ENCODE data around the gene DYDC2.

Gene DYDC2

DNA sequence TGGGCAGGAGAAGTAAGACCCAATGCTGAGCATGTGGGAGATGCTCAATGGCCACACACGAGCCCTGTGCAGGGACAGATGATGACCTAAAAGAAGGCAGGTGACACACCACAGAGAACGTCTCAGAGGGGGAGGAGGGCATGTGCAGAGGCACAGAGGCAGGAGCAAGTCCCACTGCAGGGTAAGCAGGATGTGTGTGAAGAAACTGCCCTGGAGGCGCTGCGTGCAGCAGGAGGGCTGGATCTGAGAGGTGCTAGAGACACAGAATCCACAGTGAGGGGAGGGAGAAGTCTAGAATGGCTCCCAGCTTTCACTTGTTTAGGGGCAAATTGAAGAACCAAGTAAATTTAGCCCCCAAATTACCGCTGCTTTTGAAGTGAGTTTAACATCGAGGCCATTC, 14.9 kb downstream of the DYDC2 start:
- no peak for DNase-seq (ENCODE audit: low read depth in 4 of 4, low spot score in 1 of 4)

DNA sequence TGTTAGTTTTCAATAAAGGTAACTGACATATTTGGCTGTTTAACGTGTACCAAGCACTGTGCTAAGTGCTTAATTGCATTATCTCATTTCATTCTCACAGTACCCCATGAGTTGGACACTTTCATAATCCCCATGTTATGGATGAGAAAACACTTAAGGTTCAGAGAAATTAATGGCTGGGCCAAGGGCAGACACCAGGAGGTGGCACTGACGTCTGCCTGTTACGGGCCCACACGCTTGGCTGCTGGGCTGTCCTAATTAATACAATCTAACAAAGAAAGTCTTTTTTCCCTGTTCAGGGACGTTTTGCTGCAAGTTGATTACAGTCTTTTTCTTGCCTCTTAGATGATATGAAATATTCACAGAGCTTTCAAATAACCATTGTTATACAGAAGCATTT, 16.1 kb downstream of the DYDC2 start:
- no peak for DNase-seq (ENCODE audit: low read depth in 4 of 4, low spot score in 1 of 4)

DNA sequence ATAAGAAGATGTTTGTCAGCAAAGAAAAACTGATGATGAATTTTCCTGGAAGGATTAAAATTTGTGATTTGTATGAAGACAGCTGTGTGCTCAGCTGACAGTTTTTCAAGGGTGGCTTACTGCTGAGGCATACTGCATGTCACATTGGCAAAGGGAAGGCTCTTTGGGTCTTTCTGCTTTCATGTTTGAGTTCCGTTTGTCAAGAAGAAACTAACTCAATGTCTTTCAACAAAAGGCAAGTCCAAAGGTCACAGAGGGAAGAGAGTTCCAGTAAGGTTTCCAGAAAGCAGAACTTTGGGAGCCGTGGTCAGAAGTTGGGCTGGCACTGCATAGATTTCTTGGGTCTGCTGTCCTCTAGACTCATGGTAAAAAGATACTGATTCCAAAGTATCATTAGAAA, 16.9 kb downstream of the DYDC2 start:
- no peak for DNase-seq (ENCODE audit: low read depth in 4 of 4, low spot score in 1 of 4)

DNA sequence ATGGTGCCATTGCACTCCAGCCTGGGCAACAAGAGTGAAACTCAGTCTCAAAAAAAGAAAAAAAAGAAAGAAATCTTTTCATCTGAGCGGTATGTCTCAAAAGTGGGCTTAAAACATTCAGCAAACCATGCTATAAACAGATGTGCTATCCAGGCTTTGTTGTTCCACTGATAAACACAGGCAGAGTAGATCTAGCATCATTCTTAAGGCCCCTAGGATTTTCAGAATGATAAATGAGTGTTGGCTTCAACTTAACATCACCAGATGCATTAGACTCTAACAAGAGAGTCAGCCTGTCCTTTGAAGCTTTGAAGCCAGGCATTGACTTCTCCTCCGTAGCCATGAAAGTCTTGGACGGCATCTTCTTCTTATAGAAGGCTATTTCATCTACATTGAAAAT, 23.1 kb downstream of the DYDC2 start:
- DNase-seq (ENCODE audit: low read depth in 4 of 4, low spot score in 1 of 4) = no peak

DNA sequence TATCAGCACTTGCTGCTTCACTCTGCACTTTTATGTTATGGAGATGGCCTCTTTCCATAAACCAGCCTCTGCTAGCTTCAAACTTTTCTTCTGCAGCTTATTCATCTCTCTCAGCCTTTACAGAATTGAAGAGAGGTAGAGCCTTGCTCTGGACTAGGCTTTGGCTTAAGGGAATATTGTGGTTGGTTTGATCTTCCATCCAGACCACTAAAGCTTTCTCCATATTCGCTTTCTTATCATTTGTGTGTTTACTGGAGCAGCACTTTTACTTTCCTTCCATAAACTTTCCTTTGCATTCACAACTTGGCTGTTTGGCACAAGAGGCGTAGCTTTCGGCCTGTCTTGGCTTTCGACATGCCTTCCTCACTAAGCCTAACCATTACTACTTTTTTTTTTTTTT, 23.6 kb downstream of the DYDC2 start:
- DNase-seq (ENCODE audit: low read depth in 4 of 4, low spot score in 1 of 4) = no peak

DNA sequence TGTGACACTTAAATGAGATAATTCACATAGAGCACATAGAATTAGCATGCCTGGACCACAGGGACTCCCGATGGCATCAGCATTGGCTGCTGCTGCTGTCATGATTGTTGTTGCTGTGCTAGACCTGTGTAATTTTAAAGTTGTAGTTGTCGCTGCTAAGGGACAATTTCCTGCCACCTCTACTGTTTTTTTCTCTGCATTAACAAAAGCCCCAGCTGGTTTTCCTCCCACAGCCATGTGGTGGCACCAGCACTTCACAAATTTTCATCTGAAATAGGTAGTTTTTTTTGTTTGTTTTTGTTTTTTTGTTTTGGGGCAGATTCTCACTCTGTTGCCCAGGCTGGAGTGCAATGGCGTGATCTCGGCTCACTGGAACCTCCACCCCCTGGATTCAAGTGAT, 26.4 kb downstream of the DYDC2 start:
- DNase-seq (ENCODE audit: low read depth in 4 of 4, low spot score in 1 of 4) = peak in 1 of 4 experiments; percentile 7

DNA sequence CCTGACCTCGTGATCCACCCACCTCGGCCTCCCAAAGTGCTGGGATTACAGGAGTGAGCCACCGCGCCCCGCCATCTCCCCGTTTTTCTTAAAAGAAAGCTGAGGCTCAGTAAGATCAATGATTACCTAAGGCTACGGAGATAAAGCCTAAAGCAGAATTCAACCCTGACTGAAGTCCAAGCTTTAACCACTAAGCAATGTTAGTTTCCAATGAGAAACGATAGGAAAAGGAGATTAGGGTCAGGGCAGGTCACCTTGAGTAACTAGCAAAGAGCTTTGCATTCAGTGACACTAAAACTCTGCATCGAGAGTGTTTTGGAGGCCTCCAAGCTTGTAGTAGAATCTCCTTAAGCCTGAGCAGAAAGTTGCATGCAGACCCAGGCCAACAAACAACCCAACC, 34.2 kb downstream of the DYDC2 start:
- DNase-seq (ENCODE audit: low read depth in 4 of 4, low spot score in 1 of 4) = no peak

DNA sequence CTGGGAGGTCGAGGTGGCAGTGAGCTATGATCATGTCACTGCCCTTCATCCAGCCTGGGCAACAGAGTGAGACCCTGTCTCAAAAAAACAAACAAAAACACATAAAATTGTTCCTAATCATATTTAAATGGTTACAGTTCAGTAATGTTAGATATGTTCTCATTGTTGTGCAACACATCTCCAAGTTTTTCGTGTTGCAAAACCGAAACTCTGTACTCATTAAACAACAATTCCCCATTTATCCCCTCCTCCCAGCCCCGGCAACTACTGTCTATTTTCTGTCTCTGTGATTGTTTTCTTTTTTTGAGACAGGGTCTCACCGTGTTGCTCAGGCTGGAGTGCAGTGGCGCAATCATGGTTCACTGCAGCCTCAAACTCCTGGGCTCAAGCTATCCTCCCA, 35.7 kb downstream of the DYDC2 start:
- DNase-seq (ENCODE audit: low read depth in 4 of 4, low spot score in 1 of 4) = no peak

DNA sequence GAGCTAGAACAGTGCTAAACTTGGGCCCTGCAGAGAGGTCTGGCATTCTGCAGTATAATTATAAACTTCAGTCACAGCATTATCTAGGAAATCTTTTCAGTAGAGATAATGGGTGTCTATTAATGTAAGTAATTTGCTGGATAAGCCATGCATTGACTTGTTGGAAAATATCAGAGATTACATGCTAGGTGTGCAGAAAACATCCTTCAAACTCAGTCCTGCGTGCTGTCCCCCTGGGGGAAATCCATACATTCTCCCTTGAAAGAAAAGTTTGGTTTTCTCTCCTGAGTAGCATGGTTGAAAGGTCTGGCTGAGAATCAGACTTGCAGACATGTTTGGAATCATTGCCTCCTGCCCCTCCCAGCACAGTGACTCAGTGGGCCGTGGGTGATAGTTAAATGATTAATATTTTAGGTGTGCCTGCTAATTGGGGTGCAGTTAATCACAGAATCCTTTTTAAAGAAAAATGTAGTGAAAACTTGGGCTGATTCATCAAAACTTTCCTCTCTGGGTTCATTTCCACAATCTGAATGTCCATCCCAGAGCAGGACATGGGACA, 37.9 kb downstream of the DYDC2 start:
- no peak for DNase-seq (ENCODE audit: low read depth in 4 of 4, low spot score in 1 of 4)

DNA sequence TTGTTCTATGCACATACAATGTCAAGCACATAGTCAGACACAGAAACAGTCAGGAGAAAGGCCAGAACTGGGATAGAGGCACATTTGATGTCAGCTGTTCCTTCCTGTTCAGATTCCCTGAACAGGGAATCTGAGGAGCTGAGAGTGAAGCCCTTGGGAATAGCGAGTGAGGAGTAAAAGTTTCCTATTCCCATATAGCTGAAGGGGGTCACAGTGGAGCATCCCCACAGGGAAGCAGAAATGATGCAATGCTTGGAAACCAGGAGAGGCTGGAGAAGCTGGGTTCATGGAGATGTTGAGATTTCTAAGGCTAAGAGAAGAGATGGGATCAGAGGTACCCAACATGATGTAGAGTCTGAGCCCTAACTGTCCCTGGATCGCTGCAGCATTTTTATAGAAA, 40.4 kb downstream of the DYDC2 start:
- DNase-seq (ENCODE audit: low read depth in 4 of 4, low spot score in 1 of 4) = no peak

DNA sequence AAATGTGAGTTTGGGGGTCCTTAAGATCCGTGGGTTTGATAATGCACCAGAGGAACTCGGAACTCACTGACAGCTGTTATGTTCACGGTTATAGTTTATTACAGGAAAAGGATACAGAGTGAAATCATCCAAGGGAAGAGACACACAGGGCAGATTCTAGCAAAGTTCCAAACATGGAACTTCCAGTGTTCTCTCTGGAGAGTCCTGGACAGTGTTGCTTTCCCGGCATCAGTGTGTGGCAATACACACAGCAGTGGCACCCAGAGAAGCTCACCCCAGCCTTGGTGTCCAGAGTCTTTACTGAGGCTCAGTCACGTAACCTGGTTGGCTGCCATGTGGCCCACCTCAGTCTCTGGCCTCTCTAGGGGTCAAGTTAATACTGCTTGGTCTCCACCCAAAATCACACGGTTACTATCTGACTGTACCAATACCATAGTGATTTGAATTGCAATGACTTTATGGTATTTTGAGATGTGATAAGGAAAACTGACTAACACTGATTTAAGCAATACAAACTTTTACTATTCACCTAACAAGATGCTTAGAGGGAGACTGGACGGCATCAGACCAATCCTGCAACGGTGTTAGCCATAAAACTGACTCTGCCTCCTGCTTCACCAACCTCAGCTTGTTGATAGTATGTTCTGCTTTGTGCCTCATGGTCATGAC, 43.7 kb downstream of the DYDC2 start:
- DNase-seq (ENCODE audit: low read depth in 4 of 4, low spot score in 1 of 4) = no peak

DNA sequence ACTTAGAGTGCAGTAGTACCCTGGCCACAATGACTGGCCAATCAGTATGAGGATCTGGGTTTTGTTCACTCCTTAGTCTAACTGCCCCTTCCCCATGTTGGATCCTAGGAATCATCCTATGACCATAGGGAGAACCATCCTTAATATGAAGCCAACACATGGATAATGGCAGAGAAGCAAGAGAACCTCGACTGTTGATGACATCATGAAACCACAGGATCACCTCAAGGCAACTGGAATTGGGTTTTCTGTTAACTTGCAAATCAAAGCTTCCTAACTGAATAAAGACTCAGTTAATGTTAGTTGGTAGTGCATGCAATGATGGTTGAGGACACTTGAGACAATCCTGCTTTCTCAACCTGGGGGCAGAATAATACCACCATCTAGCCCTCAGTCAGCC, 48.5 kb downstream of the DYDC2 start:
- DNase-seq (ENCODE audit: low read depth in 4 of 4, low spot score in 1 of 4) = no peak

DNA sequence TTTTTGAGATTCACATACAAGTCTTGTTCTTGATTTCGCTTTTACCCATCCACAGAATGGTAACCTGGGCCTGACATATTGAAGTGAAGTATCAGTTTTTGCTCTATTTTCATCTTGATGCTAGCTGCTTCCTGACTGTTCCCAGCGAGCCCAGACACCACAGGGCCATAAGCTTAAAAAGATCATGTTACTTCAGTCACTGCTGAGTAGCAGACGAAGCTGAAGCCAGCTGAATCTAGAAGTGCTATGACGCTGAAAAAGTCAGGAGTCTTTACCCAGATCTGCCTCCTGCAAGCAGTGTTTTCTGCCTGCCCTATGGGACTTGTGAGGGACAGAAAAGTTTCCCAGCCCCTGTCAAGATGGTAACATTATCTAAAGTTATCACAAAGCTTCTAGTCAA, 49.0 kb downstream of the DYDC2 start:
- DNase-seq (ENCODE audit: low read depth in 4 of 4, low spot score in 1 of 4) = no peak

DNA sequence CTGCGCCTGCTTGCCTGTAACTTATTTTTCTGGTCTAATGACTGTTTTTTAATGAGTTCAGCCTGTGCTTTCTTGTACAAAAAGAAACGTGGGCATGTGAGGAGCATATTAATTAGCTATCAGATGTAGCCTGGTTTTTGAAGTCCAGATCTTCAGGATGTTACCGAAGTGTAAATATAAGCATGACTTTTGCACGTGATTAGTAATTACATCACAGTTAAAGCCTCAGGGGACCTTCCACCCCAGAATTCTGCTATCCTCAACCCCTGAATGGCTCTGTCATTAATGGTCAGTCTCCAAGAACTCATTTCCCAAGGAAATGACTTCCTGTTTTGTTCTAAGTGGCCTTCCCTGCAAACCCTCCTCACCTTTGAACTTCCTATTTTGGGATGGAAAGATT, 49.6 kb downstream of the DYDC2 start:
- no peak for DNase-seq (ENCODE audit: low read depth in 4 of 4, low spot score in 1 of 4)

DNA sequence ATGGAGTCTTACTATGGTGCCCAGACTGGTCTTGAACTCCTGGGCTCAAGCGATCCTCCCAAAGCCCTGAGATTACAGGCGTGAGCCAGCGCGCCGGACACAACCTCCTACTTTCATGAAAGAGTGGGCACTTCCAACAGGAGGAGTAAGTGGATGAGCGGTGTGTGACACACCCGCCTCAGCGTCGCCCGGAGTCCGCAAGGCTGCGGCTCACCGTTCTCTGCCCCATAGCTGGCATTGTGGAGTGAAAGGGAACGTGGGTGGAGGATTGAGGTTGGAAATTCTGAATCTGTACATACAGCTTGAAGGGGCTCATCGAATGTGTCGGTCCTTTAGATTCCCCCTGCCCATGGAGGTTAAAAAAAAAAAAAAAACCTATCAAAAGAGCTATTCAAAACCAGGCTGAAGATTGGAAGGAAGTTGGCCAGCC, 51.2 kb downstream of the DYDC2 start:
- DNase-seq (ENCODE audit: low read depth in 4 of 4, low spot score in 1 of 4) = peak; percentile 17 to 54 (median 26)

DNA sequence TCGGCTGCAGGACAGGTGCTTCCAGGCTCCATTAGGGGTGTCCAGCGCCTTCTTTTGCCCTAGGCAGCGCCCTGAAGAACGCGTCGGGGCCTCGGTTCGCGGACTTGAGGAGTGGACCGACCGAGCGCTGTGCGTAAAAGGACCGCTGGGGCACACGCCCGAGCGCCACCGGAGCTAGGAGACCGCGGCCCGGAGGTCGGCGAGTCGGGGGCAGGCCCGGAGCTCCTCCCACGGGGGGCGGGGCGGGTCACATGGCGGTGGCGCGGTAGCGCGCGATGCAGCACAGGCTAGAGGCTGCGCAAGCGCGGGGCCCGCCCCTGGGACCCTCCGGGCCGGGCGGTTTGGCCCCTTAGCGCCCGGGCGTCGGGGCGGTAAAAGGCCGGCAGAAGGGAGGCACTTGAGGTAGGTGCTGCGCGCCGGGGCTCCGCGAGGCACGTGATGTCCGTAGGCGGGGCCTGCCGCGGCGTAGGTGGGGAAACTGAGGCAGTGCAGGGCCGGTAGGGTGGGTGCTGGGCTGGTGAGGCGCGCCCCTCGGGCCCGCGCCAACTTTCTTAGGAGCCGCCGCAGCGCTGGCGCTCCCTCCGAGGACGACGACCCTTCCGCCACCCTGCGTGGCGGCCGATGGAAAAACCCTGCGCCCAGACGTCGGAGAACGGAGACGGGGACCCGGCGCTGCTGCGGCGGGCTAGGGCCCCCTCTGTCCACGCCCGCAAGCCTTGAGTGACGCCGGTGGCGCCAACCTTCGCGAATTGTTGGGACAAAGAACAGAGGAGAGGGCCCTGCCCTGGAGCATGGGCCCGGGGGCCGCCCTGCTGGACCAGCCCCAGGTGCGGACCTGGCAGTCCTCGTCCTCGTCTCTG, 51.9 kb downstream of the DYDC2 start, which contains the start of gene PRXL2A:
TSS of gene PRXL2A (plus strand) at position 310 of the 860 bp plus-strand sequence. CDS start 11,917 bp downstream, outside the sequence.
- DNase-seq (ENCODE audit: low read depth in 4 of 4, low spot score in 1 of 4) = peak; percentile 64 to 83 (median 72)

DNA sequence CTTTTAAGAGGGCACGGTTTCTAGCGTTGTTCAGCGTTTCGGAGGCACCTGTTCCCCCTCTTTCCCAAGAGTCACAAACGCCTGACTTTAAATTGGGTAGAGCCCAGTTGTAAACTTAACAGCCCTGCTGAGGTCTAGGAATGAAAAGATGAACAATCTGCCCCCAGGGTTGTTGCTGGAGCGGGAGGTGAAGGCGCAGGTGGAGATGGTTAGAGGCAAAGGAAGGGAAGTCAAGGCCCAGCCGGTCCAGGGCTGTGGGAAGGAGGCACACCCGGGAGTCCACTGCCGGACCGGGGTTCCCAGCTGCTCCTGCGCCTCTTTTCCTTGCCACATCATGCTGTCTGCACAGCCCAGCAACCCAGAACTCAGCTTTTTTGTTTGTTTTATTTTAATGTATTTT, 52.5 kb downstream of the DYDC2 start:
- DNase-seq (ENCODE audit: low read depth in 4 of 4, low spot score in 1 of 4) = no peak

DNA sequence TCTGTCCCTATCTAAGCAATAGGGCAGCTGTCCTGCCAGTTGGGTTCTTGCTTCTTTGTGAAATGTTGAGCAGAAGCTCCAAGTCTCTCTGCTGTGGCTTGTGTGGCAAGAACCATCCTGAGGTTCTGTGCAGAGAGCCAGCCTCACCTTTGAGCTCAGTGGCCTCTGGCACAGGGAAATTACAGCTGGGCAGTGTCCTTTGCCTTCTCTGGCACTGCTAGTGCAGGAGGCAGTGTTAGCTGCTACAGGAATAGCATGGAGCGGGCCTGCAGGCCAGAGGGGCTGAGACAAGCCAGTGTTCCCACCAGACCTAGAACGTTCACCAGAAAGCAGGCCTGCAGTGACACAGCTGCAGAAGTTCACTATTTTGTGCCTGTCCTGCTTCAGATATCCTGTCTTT, 53.5 kb downstream of the DYDC2 start:
- no peak for DNase-seq (ENCODE audit: low read depth in 4 of 4, low spot score in 1 of 4)

DNA sequence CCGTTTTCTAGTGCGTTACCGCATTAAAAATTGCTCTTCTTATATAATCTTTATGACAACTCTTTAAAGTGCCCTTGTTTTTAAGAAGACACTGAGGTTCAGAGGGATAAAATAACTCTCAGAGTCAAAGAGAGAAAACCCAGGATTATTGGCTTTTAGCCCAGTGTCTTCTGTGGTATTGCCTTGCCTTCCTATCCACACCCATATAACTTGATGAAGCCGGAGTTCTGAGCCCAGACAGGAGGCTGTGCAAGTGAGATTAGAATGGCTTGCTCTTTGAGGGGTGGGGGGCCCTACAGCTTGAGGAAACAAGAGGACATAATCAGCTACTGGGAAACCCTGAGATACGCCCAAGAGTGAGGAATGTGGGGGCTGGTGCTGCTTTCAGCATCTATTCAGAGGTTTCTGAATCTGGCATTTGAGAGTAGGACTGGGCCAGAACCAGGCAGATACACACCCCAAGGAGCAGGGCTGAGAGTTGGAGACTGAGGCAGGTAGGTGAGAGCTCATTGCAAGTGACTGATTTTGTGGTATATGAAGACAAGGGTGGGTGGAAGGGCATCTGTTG, 54.1 kb downstream of the DYDC2 start:
- no peak for DNase-seq (ENCODE audit: low read depth in 4 of 4, low spot score in 1 of 4)

DNA sequence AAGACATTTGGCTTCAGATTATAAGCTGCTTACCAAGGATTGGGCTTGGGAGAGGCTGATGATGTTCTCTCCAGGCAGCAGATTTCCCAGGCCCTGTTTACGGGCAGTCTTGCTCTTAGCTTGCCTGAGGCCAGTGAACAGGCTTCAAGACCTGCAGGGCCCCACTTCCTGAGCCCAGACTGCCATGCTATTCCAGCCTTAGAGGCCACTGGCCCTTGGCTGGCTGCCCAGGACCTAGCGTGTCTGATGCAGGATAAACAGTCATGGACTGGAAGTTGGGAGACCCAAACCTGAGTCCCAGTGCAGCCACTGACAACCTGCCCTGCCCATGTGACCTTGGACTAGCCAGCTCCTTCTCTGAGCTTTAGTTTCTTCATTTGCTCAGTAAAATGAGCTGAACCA, 54.7 kb downstream of the DYDC2 start:
- no peak for DNase-seq (ENCODE audit: low read depth in 4 of 4, low spot score in 1 of 4)

DNA sequence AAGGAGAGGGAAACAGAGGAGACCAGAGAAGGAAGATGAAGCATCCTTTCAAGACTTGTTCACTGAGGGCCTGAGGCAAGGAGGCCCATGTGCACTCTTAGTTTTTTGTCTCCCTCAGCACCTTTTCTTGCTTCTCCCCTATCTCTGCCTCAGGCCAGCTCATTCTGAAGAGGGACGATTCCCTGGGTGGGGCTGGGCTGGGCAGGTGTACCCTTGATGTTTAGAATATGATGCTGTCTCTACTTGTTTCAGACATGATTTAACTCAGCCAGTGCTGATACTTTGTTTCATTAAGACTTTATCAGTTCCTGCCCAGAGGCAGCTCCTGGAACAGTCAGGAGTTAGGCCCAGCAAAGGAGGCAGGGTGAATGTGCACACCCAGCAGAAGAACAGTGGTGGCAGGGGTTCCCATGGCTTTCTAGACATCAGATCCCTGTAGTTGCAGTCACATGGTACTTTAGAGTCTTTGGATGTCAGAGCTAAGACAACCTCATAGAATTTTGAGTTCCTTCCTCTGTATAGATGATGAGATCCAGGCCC, 55.2 kb downstream of the DYDC2 start:
- no peak for DNase-seq (ENCODE audit: low read depth in 4 of 4, low spot score in 1 of 4)

DNA sequence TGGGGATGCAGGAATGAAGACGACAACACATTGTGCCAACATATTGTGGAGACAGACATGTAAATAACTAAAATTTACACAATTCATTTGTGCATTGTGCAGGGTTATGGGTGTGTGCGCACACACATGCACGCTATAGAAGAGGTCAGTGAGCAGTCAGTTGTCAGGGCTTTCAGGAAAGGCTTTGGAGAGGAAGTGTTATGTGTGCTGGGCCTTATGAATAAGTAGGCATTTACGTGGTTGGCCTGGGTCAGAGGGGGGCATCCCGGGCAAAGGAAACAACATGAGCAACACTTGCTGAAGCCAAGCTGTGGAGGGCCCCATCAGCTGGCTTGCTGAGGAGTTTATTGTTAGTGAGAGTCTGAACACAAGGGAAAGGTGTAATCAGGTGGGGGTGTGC, 55.9 kb downstream of the DYDC2 start:
- DNase-seq (ENCODE audit: low read depth in 4 of 4, low spot score in 1 of 4) = no peak

Data from stimulated activated CD4-positive, alpha-beta T cell treated with anti-CD3 and anti-CD28 coated beads, Interleukin-1b, Interleukin-23, amount 100 ng/mL, for 24 hours (primary cell).